ENCODE results near the gene ECHS1. TPM values are rescaled to one million over a fixed set of nuclear protein-coding genes. Genes with fewer than 3 reads are reported as not detected.

ECHS1 gene
- total RNA-seq, 1 experiment from 2014 or later = 63.6 TPM

DNA sequence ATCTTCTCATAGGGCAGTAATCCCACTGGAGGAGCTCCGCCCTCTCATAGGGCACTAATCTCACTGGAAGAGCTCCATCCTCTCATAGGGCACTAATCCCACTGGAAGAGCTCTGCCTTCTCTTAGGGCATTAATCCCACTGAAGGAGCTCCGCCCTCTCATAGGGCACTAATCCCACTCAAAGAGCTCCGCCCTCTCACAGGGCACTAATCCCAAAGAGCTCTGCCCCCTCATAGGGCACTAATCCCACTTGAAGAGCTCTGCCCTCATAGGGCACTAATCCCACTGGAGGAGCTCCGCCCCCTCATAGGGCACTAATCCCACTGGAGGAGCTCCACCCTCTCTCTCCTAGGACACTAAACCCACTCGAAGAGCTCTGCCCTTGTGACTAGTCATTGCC, 11.9 kb downstream of the ECHS1 start:
- Histone ChIP-seq H3K9me3 (replicated peaks) (no peaks in the 10 kb centered on the region), H3K27ac (no peak overlapping the region), H3K27me3 (no peaks in the 10 kb centered on the region), H3K4me1 (no peaks in the 10 kb centered on the region), H3K36me3 (no peaks in the 10 kb centered on the region), H3K4me3 (no peak overlapping the region)
- DNase-seq = no peak

GRCh38 chr10:133359972-133360610, 13.1 kb downstream of the ECHS1 start:
- H3K27ac ChIP-seq = no peak overlapping the region
- H3K36me3 ChIP-seq = no peaks in the 10 kb centered on the region
- no peaks in the 10 kb centered on the region for H3K9me3 ChIP-seq (replicated peaks)
- no peaks in the 10 kb centered on the region for H3K27me3 ChIP-seq
- H3K4me1 ChIP-seq = no peaks in the 10 kb centered on the region
- DNase-seq = no peak
- H3K4me3 ChIP-seq = no peak overlapping the region

GRCh38 chr10:133359554-133359971, 13.6 kb downstream of the ECHS1 start:
- DNase-seq = no peak
- H3K9me3 ChIP-seq (replicated peaks) = no peaks in the 10 kb centered on the region
- no peak overlapping the region for H3K4me3 ChIP-seq
- no peaks in the 10 kb centered on the region for H3K36me3 ChIP-seq
- H3K27me3 ChIP-seq = no peaks in the 10 kb centered on the region
- H3K27ac ChIP-seq = no peak overlapping the region
- H3K4me1 ChIP-seq = no peaks in the 10 kb centered on the region

- H3K36me3 ChIP-seq = no peaks in the 10 kb centered on the region
- H3K27me3 ChIP-seq = no peaks in the 10 kb centered on the region
- H3K9me3 ChIP-seq (replicated peaks) = no peaks in the 10 kb centered on the region
- H3K4me1 ChIP-seq = no peaks in the 10 kb centered on the region
- H3K4me3 ChIP-seq = no peak overlapping the region
- no peak overlapping the region for H3K27ac ChIP-seq
- DNase-seq = no peak
Measured at GRCh38 chr10:133358925-133359310, 14.2 kb downstream of the ECHS1 start.

- no peak overlapping the region for H3K4me3 ChIP-seq
- H3K4me1 ChIP-seq = no peaks in the 10 kb centered on the region
- H3K27ac ChIP-seq = no peak overlapping the region
- no peaks in the 10 kb centered on the region for H3K36me3 ChIP-seq
- DNase-seq = no peak
- no peaks in the 10 kb centered on the region for H3K27me3 ChIP-seq
- no peaks in the 10 kb centered on the region for H3K9me3 ChIP-seq (replicated peaks)
Measured at GRCh38 chr10:133358162-133358924, 14.8 kb downstream of the ECHS1 start.

DNA sequence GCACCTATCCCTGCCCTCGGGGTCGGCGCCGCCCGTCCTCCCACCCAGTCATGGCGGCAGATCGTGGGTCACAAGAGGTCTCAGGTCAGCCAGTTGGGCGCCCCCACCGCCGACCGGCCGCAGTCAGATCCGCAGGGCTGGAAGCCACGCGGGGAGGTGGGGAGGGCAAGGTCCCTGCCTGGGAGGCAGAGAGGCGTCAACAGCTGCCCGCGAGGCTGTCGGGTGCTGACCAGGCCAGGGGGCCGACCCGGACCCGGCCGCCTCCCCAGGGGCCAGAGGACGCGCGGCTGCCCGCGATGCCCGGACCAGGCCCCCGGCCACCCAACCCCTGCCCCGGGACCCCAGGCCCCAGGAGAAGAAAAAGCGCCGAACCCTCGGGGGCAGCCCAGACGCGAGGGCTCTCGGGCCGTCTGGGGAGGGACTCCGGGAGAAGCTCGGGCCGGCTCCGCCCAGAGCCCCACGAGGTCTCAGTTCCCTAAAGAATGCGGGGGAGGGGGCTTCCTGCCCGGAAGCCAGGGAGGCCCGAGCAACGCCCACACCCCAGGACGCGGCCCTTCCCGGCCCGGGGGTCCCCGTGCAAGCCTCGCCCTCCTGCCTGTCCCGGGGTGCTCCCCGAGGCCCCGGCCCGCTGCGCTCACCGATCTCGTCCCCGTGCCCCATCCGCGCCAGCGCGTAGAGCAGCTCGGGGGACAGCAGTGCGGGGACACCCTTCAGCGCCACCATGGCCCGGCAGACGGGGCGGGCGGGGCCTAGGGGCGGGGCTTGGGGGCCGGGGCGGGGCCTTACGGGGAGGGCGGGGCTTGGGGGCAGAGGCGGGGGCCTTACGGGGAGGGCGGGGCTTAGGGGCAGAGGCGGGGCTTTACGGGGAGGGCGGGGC, 15.6 kb downstream of the ECHS1 start, which contains the start of gene FUOM:
FUOM (minus strand) TSS at position 735 of the 877 bp plus-strand sequence; CDS start at position 723, 12 bp downstream.
- no peak within 1 kb of the TSS for H3K4me3 ChIP-seq
- no peak within 1 kb of the TSS for H3K27ac ChIP-seq
- no peaks in the 10 kb centered on the region for H3K36me3 ChIP-seq
- no peaks in the 10 kb centered on the region for H3K27me3 ChIP-seq
- H3K4me1 ChIP-seq = no peaks in the 10 kb centered on the region
- H3K9me3 ChIP-seq (replicated peaks) = no peaks in the 10 kb centered on the region
- DNase-seq = no peak

- H3K36me3 ChIP-seq = no peaks in the 10 kb centered on the region
- no peaks in the 10 kb centered on the region for H3K4me1 ChIP-seq
- no peak overlapping the region for H3K4me3 ChIP-seq
- no peak overlapping the region for H3K27ac ChIP-seq
- no peak for DNase-seq
- H3K27me3 ChIP-seq = no peaks in the 10 kb centered on the region
- no peaks in the 10 kb centered on the region for H3K9me3 ChIP-seq (replicated peaks)
Measured at GRCh38 chr10:133356549-133357284, 16.4 kb downstream of the ECHS1 start.

GRCh38 chr10:133355991-133356390, 17.2 kb downstream of the ECHS1 start:
- no peak for DNase-seq
- H3K27me3 ChIP-seq = no peaks in the 10 kb centered on the region
- no peaks in the 10 kb centered on the region for H3K4me1 ChIP-seq
- H3K27ac ChIP-seq = no peak overlapping the region
- no peaks in the 10 kb centered on the region for H3K36me3 ChIP-seq
- H3K9me3 ChIP-seq (replicated peaks) = no peaks in the 10 kb centered on the region
- H3K4me3 ChIP-seq = no peak overlapping the region

- DNase-seq = no peak
- no peak overlapping the region for H3K27ac ChIP-seq
Measured at GRCh38 chr10:133355266-133355665, 17.9 kb downstream of the ECHS1 start.

DNA sequence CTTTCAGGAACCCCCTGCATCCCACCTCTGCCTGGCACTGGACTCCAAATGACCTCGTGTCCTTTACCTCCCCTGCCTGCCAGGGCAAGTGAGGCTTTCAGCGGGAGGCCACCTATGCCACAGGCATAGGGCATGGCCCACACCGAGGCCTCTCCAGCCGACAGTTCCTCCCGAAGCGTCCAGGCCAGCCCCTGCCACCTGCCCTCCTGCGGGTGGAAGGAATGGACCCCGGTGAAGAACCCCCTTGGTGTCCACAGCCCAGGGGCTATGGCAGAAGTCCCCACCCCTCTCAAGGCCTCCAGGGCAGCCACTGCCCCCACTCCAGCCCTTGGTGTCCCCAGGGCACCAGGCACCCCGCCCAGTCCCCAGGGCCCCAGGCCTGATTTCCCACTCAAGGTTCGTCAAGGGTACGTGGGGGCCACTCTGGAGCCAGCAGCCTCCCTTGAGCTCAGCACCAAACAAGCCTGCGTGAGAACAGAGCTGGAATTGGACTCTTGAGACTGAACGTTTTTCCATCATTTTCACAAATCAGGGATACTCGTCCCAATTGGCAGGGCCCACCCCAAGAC, 18.4 kb downstream of the ECHS1 start:
- H3K27me3 ChIP-seq = no peaks in the 10 kb centered on the region
- H3K27ac ChIP-seq = no peak overlapping the region
- H3K4me1 ChIP-seq = no peaks in the 10 kb centered on the region
- H3K36me3 ChIP-seq = no peaks in the 10 kb centered on the region
- DNase-seq = no peak
- H3K4me3 ChIP-seq = no peak overlapping the region
- no peaks in the 10 kb centered on the region for H3K9me3 ChIP-seq (replicated peaks)

More at GRCh38 chr10:133355266-133355665, 17.9 kb downstream of the ECHS1 start:
- no peaks in the 10 kb centered on the region for H3K36me3 ChIP-seq
- H3K27me3 ChIP-seq = no peaks in the 10 kb centered on the region
- H3K9me3 ChIP-seq (replicated peaks) = no peaks in the 10 kb centered on the region
- H3K4me1 ChIP-seq = no peaks in the 10 kb centered on the region
- no peak overlapping the region for H3K4me3 ChIP-seq

GRCh38 chr10:133353988-133354605, 19.1 kb downstream of the ECHS1 start:
- Histone ChIP-seq H3K27me3 (no peaks in the 10 kb centered on the region), H3K9me3 (replicated peaks) (no peaks in the 10 kb centered on the region), H3K27ac (no peak overlapping the region), H3K36me3 (no peaks in the 10 kb centered on the region), H3K4me3 (no peak overlapping the region), H3K4me1 (no peaks in the 10 kb centered on the region)
- no peak for DNase-seq

DNA sequence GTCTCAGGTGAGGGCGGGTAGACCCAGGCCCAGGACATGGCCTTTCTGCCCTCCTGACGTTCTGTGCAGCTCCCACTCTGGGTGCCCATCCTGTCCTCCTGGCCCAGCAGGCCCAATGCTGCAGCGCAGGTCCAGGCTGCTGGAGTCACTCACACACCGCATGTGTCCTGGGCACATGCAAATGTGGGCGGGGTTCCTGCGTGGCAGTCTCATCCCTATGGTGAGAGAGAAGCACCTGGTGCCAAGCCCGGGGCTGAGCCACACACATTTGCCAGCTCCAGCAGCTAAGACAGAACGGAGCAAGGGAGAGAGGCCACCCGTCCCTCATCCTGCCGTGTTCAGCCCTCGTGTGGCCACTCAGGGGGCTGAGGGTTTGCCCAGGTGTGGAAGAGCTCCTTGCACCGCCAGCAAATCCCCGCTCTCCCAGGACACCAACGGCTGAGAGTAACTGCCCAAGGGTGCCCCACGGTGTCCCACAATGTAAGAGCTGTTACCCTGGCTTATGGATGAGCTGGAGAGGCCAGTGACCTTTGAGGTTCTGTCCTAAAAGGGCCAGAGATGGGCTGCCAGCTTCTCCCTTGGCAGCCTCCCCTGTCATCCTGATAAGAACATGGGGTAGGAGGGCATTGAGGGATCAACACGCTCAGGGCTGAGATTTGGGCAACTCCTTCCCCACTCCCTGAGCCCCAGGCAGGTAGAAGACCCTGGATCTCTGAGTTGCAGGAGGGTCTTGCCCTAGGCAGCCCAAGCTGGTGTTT, 19.8 kb downstream of the ECHS1 start:
- Histone ChIP-seq H3K4me3 (no peak overlapping the region), H3K9me3 (replicated peaks) (no peaks in the 10 kb centered on the region), H3K4me1 (no peaks in the 10 kb centered on the region), H3K27me3 (no peaks in the 10 kb centered on the region), H3K36me3 (no peaks in the 10 kb centered on the region), H3K27ac (no peak overlapping the region)
- no peak for DNase-seq

Data from SJCRH30 (cell line).